Tibial nerve (tissue), 4 donors: ENCODE measurements around the gene MCC.

ENCODE experiments used
- CTCF ChIP-seq, 5 experiments: fragments of 200-600 bp in 3 of 5; fragments of 450-650 bp in 2 of 5; sonication (generic) in 3 of 5; IDR thresholded peaks; one replicate each; pipeline ENCODE4 v1.5.1; 2016 to 2019; ENCODE audit warnings: antibody characterized with exemption in 5 of 5, mild to moderate bottlenecking in 3 of 5, moderate library complexity in 2 of 5
- EP300 ChIP-seq, 2 donors: sonication (generic); formaldehyde crosslinking; IDR thresholded peaks; one replicate each; pipeline ENCODE4 v1.6.1; 2017; ENCODE audit warnings: antibody characterized with exemption in 2 of 2, mild to moderate bottlenecking in 1 of 2
- POLR2A ChIP-seq, 2 donors: fragments of 450-650 bp; IDR thresholded peaks; one replicate each; pipeline ENCODE4 v1.6.1; 2017; ENCODE audit warnings: antibody characterized with exemption in 2 of 2, mild to moderate bottlenecking in 2 of 2, moderate library complexity in 2 of 2

GRCh38 chr5:113112435-113112834, 375.8 kb downstream of the MCC start:
- TF ChIP-seq CTCF (IDR thresholded peaks at IDR 0.05) (no peak), EP300 (IDR thresholded peaks at IDR 0.05) (no peak), POLR2A (IDR thresholded peaks at IDR 0.05) (no peak)
